HG02973 (cell line): ENCODE data around the gene LAD1.

Experiments
- ATAC-seq: cut with Tn5 transposase; IDR thresholded peaks from one replicate; pipeline ENCODE4 v1.9.1; 2021; ENCODE audit warnings: moderate library complexity; ENCODE audit not compliant: unreplicated experiment

Gene LAD1

GRCh38 chr1:201399018-201399351 lies at the start of gene LAD1:
Gene LAD1, minus strand, starts transcription at chr1:201399324. Its CDS starts 18 bp downstream, at chr1:201399306.
- no peak for ATAC-seq

- ATAC-seq, result peak; percentile 91
These were observed 49.1 kb upstream of the LAD1 start for GRCh38 chr1:201447903-201448871.

GRCh38 chr1:201445310-201445709 lies 46.2 kb upstream of the LAD1 start:
- no peak for ATAC-seq

- ATAC-seq, result no peak
These were observed 45.7 kb upstream of the LAD1 start for GRCh38 chr1:201444792-201445191.

- no peak for ATAC-seq
These were observed 44.6 kb upstream of the LAD1 start for GRCh38 chr1:201443747-201444146.

GRCh38 chr1:201436969-201437368 lies 37.8 kb upstream of the LAD1 start:
- ATAC-seq, result no peak

- no peak for ATAC-seq
These were observed 37.3 kb upstream of the LAD1 start for GRCh38 chr1:201436393-201436792.

GRCh38 chr1:201434266-201434665 lies 35.1 kb upstream of the LAD1 start:
- no peak for ATAC-seq

GRCh38 chr1:201433609-201434008 lies 34.5 kb upstream of the LAD1 start:
- no peak for ATAC-seq

- ATAC-seq, result no peak
These were observed 31.7 kb upstream of the LAD1 start for GRCh38 chr1:201430776-201431175.

GRCh38 chr1:201429736-201430501 lies 30.8 kb upstream of the LAD1 start:
- ATAC-seq, result no peak

- ATAC-seq, result no peak
These were observed 28.8 kb upstream of the LAD1 start for GRCh38 chr1:201427963-201428362.

GRCh38 chr1:201426479-201427310 lies 27.6 kb upstream of the LAD1 start:
- ATAC-seq, result no peak

- ATAC-seq, result no peak
These were observed 25.0 kb upstream of the LAD1 start for GRCh38 chr1:201424146-201424545.

- ATAC-seq, result no peak
These were observed 24.5 kb upstream of the LAD1 start for GRCh38 chr1:201423655-201424054.

GRCh38 chr1:201422436-201423030 lies 23.4 kb upstream of the LAD1 start:
- ATAC-seq, result no peak

- ATAC-seq, result no peak
These were observed 22.9 kb upstream of the LAD1 start for GRCh38 chr1:201422026-201422425.

GRCh38 chr1:201421041-201421440 lies 21.9 kb upstream of the LAD1 start:
- ATAC-seq, result no peak

- ATAC-seq, result no peak
These were observed 21.5 kb upstream of the LAD1 start for GRCh38 chr1:201420608-201421002.

GRCh38 chr1:201419746-201420607 lies 20.9 kb upstream of the LAD1 start:
- ATAC-seq, result no peak
